Stomach (tissue), 19 donors: ENCODE data around the gene CDC42SE2. TPM values are rescaled to one million over a fixed set of nuclear protein-coding genes. Genes with fewer than 3 reads are reported as not detected.

ENCODE experiments used
- DNase-seq, 2 donors: peaks; one replicate each; pipeline versions ENCODE4 v3.0.0 to v3.0.0-alpha.2; 2013 to 2019
- H3K27ac ChIP-seq, 5 donors: fragments of 200-600 bp in 4 of 5; sonication (generic) in 4 of 5; one replicate each; pipeline ENCODE4 v1.5.1; 2013 to 2019; ENCODE audit warnings: mild to moderate bottlenecking in 1 of 5, moderate library complexity in 1 of 5
- H3K27me3 ChIP-seq, 3 donors: fragments of 200-600 bp; sonication (generic); one replicate each; pipeline ENCODE4 v1.5.1; 2017 to 2019; ENCODE audit warnings: mixed run types in 1 of 3
- H3K36me3 ChIP-seq, 4 donors: fragments of 200-600 bp; sonication (generic); 1 replicate in 3 of 4; 2 replicates in 1 of 4; pipeline ENCODE4 v1.5.1; 2016 to 2019
- H3K4me1 ChIP-seq, 4 donors: fragments of 200-600 bp; sonication (generic); one replicate each; pipeline ENCODE4 v1.5.1; 2016 to 2019
- H3K4me3 ChIP-seq, 4 donors: fragments of 200-600 bp; sonication (generic) in 3 of 4; one replicate each; pipeline ENCODE4 v1.5.1; 2016 to 2019; ENCODE audit warnings: mild to moderate bottlenecking in 1 of 4
- H3K9me3 ChIP-seq, 4 donors: fragments of 200-600 bp; sonication (generic); one replicate each; pipeline ENCODE4 v1.5.1; 2016 to 2019
- EP300 ChIP-seq: sonication (generic); formaldehyde crosslinking; IDR thresholded peaks from one replicate; pipeline ENCODE4 v1.6.1; 2017; ENCODE audit warnings: antibody characterized with exemption
- POLR2A ChIP-seq, 4 donors: fragments of 450-650 bp; IDR thresholded peaks; one replicate each; pipeline ENCODE4 v1.6.1; 2016; ENCODE audit warnings: antibody characterized with exemption in 4 of 4, control low read depth in 2 of 4, mild to moderate bottlenecking in 1 of 4, moderate library complexity in 1 of 4
- POLR2AphosphoS5 ChIP-seq, 3 donors: sonication (generic); formaldehyde crosslinking; IDR thresholded peaks; one replicate each; pipeline ENCODE4 v1.6.1; 2016; ENCODE audit warnings: antibody characterized with exemption in 3 of 3
- WGBS, 5 donors: extraction: QIAGEN DNeasy Blood & Tissue Kit in 3 of 5; methylation state at CpG; one replicate each; pipeline versions ENCODE4 v1.1.5 to v1.1.7; 2013 to 2018; 5-methylcytosine and 5-hydroxymethylcytosine counted together
- intact Hi-C: fragments of 100-400 bp; cut with DNase I; formaldehyde crosslinking; loops from one replicate; pipeline ENCODE4 v1.15.1; 2023; ENCODE audit warnings: low total_unique reads
- long read RNA-seq, 10 donors: transcript quantifications; one replicate each; lab custom pipeline, GENCODE V29; 2026
- polyA plus RNA-seq, 3 donors: library from polyadenylated mRNA; stranded (reverse); fragments of 200-250 nt; gene quantifications; one replicate each; pipeline ENCODE4 v1.2.3, GENCODE V29; 2013
- total RNA-seq, 5 donors: library from RNA; depleted of rRNA; stranded (reverse); fragments of >200 nt; gene quantifications; one replicate each; pipeline versions ENCODE4 v1.1.0 to v1.2.3, GENCODE V29; 2014 to 2016
- TF ChIP-seq, protein P1 (sequence below), 7 experiments: fragments of 450-650 bp in 4 of 7; fragments of 200-600 bp in 3 of 7; sonication (generic) in 3 of 7; IDR thresholded peaks; one replicate each; pipeline ENCODE4 v1.5.1; 2016 to 2019; ENCODE audit warnings: antibody characterized with exemption in 7 of 7, control low read depth in 2 of 7, mild to moderate bottlenecking in 1 of 7
- donor health status: healthy with polysubstance abuse.
- donor health status: Bipolar disorder and iron deficiency.
- donor health status: healthy.

Gene CDC42SE2, protein sequence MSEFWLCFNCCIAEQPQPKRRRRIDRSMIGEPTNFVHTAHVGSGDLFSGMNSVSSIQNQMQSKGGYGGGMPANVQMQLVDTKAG
- total RNA-seq, result 10 to 100 TPM; 11.0 to 87.9 (median 23.7) TPM
- 10 to 100 TPM; 13.3 to 35.0 (median 17.6) TPM for polyA plus RNA-seq
- long read RNA-seq, donor 1, partial matches to known transcripts, result 5 of 10 reads
- long read RNA-seq, donor 1, other reads (novel, unspliced or antisense), result 5 of 10 reads
- long read RNA-seq, donor 2, full-length matches to known transcripts, result 1 of 7 reads
- long read RNA-seq, donor 2, partial matches to known transcripts, result 0 of 7 reads
- long read RNA-seq, donor 2, other reads (novel, unspliced or antisense), result 6 of 7 reads
- long read RNA-seq, donor 3, partial matches to known transcripts, result 0 of 1 reads
- long read RNA-seq, donor 3, other reads (novel, unspliced or antisense), result 0 of 1 reads
- long read RNA-seq, donor 4, result 0 reads
- long read RNA-seq, donor 5, partial matches to known transcripts, result 0 of 13 reads
- long read RNA-seq, donor 5, other reads (novel, unspliced or antisense), result 13 of 13 reads
- long read RNA-seq, donor 6, partial matches to known transcripts, result 10 of 31 reads
- long read RNA-seq, donor 6, other reads (novel, unspliced or antisense), result 20 of 31 reads
- long read RNA-seq, donor 7, partial matches to known transcripts, result 0 of 10 reads
- long read RNA-seq, donor 7, other reads (novel, unspliced or antisense), result 8 of 10 reads
- long read RNA-seq, donor 8, partial matches to known transcripts, result 5 of 5 reads
- long read RNA-seq, donor 8, other reads (novel, unspliced or antisense), result 0 of 5 reads
- long read RNA-seq, donor 9, partial matches to known transcripts, result 0 of 8 reads
- long read RNA-seq, donor 9, other reads (novel, unspliced or antisense), result 7 of 8 reads
- long read RNA-seq, donor 10, partial matches to known transcripts, result 0 of 1 reads
- long read RNA-seq, donor 10, other reads (novel, unspliced or antisense), result 0 of 1 reads

DNA sequence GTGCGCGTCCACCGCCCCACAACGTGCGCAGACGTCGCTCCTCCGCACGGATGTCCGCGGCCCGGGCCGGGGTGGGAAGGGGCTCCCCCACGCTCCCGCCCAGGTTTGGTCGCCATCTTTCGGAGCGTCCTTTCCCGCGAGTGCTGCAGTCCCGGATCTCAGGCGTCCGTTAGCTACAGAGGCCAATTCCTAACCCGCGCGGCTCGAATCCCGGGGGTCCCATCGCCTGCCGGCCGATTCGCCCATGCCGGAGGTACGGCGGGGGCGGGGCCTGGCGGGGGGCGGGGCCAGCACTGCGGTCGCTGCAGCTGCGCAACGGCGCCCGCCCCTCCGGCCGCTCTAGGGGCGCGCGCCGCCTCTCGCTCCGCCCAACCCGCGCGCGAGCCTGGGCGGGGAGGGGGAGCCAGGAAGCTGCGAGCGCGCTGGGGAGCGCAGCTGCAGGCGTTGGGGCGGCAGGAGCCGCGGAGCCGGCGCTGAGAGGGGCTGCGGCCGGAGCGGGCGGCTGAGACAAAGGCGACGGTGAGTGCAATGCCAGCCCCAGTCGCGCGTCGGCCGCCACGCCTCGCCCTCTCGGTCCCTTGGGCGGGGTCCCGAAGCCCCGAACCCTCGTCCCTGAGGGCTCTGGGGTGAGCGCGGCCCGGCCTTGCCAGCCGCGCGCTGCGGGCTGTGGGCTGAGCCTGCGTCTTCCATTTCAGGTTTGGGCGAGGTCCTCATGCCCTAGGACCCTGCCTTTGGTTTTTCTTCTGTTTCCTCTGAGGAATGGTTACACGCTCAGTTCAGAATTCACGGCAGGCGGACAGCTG is at the start of gene CDC42SE2:
Gene CDC42SE2 (plus strand): TSS at position 406 of the 803 bp plus-strand sequence. CDS start 95,441 bp downstream, outside the sequence.
- intact Hi-C loops, result no loop called here
- peak within 1 kb of the TSS; percentile 94 to 99 (median 96) for H3K27ac ChIP-seq
- H3K36me3 ChIP-seq, result no peaks in the 10 kb centered on the region
- H3K4me1 ChIP-seq, result peaks cover 0 to 32% (median 19%) of the 10 kb centered on the region in 4 donors
- DNase-seq, result peak; percentile 88 to 97
- TF ChIP-seq, protein P1, sequence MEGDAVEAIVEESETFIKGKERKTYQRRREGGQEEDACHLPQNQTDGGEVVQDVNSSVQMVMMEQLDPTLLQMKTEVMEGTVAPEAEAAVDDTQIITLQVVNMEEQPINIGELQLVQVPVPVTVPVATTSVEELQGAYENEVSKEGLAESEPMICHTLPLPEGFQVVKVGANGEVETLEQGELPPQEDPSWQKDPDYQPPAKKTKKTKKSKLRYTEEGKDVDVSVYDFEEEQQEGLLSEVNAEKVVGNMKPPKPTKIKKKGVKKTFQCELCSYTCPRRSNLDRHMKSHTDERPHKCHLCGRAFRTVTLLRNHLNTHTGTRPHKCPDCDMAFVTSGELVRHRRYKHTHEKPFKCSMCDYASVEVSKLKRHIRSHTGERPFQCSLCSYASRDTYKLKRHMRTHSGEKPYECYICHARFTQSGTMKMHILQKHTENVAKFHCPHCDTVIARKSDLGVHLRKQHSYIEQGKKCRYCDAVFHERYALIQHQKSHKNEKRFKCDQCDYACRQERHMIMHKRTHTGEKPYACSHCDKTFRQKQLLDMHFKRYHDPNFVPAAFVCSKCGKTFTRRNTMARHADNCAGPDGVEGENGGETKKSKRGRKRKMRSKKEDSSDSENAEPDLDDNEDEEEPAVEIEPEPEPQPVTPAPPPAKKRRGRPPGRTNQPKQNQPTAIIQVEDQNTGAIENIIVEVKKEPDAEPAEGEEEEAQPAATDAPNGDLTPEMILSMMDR (IDR thresholded peaks at IDR 0.05), result no peak
- TF ChIP-seq EP300 (no peak), POLR2A (IDR thresholded peaks at IDR 0.05) (peak in 2 of 4 donors; percentile 42 to 43), POLR2AphosphoS5 (IDR thresholded peaks at IDR 0.05) (peak; percentile 82 to 98 (median 97))
- H3K9me3 ChIP-seq, result no peaks in the 10 kb centered on the region
- H3K27me3 ChIP-seq, result no peaks in the 10 kb centered on the region
- WGBS, 5 donors, result 0 to 1% (median 0%) methylated on average over 19 to 97 of the region's 97 CpGs
- peak within 1 kb of the TSS; percentile 76 to 98 (median 88) for H3K4me3 ChIP-seq

DNA sequence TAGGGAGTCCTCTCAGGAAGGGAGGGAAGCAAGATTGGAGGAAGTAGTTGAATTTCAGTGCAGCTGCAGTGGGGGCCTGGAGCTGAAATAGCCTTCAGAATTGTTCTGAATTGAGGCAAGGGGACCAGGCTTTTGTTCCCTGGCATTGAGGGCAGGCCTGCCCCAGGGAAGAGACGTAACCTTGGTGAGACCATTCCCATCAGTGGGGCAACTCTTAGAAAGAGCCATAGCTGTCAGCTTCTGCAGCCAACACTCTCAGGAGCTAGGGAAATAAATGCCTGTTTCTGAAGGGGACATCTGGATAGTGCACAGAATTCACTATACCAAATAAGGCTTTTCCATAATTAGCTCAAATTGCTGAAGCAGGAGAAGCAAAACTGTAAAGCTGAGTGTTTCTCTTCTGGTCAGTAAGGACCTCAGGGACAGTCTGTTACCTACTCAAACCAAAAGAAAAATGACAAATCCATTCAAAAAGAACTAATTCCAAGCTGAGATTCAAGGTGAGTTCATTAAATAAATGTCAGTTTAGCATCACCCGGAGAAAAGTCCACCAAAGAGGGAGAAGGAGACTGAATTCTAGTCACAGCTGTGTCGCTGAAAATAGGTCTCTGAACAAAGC is 49.1 kb upstream of the CDC42SE2 start:
- Histone ChIP-seq H3K9me3 (no peaks in the 10 kb centered on the region), H3K27ac (no peak overlapping the region), H3K4me1 (peaks cover 0 to 5% (median 0%) of the 10 kb centered on the region in 4 donors), H3K4me3 (no peak overlapping the region), H3K36me3 (no peaks in the 10 kb centered on the region), H3K27me3 (no peaks in the 10 kb centered on the region)
- intact Hi-C loops, result no loop called here
- DNase-seq, result peak in 1 of 2 donors; percentile 29
- WGBS, 5 donors, result 64 to 83% (median 76%) methylated on average over 3 of the region's 3 CpGs
- TF ChIP-seq POLR2A (IDR thresholded peaks at IDR 0.05) (no peak), EP300 (no peak), POLR2AphosphoS5 (IDR thresholded peaks at IDR 0.05) (no peak)
- TF ChIP-seq, protein P1 (IDR thresholded peaks at IDR 0.05), result no peak

DNA sequence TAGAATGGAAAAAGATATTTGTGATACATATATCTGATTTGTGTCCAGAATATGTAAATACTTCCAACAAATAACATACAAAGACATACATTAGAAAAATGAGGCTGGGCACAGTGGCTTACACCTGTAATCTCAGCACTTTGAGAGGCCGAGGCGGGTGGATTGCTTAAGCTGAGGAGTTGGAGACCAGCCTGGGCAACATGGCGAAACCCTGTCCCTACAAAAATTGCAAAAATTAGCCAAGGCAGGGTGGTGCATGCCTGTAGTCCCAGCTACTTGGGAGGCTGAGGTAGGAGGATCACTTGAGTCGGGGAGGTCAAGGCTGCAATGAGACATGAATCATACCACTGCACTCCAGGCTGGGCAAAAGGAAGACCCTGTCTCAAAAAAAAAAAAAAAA is 46.1 kb upstream of the CDC42SE2 start:
- no peak for DNase-seq
- Histone ChIP-seq H3K4me1 (no peaks in the 10 kb centered on the region), H3K9me3 (no peaks in the 10 kb centered on the region), H3K27me3 (no peaks in the 10 kb centered on the region), H3K36me3 (no peaks in the 10 kb centered on the region), H3K27ac (no peak overlapping the region), H3K4me3 (no peak overlapping the region)
- 89 to 99% (median 95%) methylated on average over 4 of the region's 4 CpGs for WGBS, 5 donors
- intact Hi-C loops, result no loop called here
- TF ChIP-seq EP300 (no peak), POLR2AphosphoS5 (IDR thresholded peaks at IDR 0.05) (no peak), POLR2A (IDR thresholded peaks at IDR 0.05) (no peak)
- TF ChIP-seq, protein P1 (IDR thresholded peaks at IDR 0.05), result no peak
